Epithelial cell of proximal tubule (primary cell): ENCODE measurements around the gene SLC7A5. TPM values are rescaled to one million over a fixed set of nuclear protein-coding genes. Genes with fewer than 3 reads are reported as not detected.
"Not testable (repeated sequence)": the region's sequence is repeated elsewhere in the genome, so short reads cannot be mapped to it uniquely, and the experiment has no call there.

Source experiments
- DNase-seq: peaks from one replicate; pipeline ENCODE4 v3.0.0-alpha.2; 2011; ENCODE audit warnings: low read depth
- H3K4me3 ChIP-seq: 2 replicates; pipeline ENCODE4 v1.5.1; 2011; ENCODE audit warnings: low read depth, mild to moderate bottlenecking, low read length
- CTCF ChIP-seq: conservative IDR thresholded peaks from 2 replicates; pipeline ENCODE4 v1.5.1; 2012; ENCODE audit warnings: low read depth, mild to moderate bottlenecking, low read length
- total RNA-seq: library from RNA; depleted of rRNA; stranded (reverse); fragments of >200 nt; gene quantifications from 2 replicates; pipeline ENCODE4 v1.2.3, GENCODE V29; 2015

The SLC7A5 gene
- total RNA-seq, 1 donor from 2014 or later, result 55.1 TPM

GRCh38 chr16:87897521-87898505 lies 28.5 kb upstream of the SLC7A5 start:
- DNase-seq, result no peak
- TF ChIP-seq CTCF, result no peak
- no peak overlapping the region for H3K4me3 ChIP-seq

GRCh38 chr16:87896924-87897520 lies 27.7 kb upstream of the SLC7A5 start:
- H3K4me3 ChIP-seq, DNase-seq: not testable (repeated sequence)

- H3K4me3 ChIP-seq, DNase-seq: not testable (repeated sequence)
Observed at GRCh38 chr16:87896176-87896890, 27.0 kb upstream of the SLC7A5 start.

DNA sequence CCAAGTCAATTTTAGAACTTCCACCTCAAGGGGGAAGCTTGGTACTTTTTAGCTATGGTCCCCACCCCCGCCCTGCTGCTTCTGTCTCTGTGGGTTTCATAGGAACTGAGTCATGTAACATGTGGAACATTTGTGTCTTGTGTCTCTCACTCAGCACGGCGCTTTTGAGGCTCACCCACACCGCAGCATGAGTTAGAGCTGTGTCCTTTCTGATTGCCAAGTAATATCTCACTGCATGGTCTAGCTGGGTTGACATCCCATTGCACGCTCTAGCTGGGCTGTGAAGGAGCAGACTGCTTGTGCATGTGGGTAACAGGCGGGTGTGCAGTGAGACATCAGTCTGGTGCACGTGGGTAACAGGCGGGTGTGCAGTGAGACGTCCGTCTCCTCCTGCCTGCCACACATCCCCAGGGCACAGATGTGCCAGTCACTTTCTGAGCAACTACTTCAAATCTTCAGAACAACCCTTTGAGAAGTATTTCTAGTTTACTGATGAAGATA lies 26.4 kb upstream of the SLC7A5 start:
- no peak overlapping the region for H3K4me3 ChIP-seq
- TF ChIP-seq CTCF, result no peak
- DNase-seq, result no peak

GRCh38 chr16:87894005-87894404 lies 24.7 kb upstream of the SLC7A5 start:
- DNase-seq, H3K4me3 ChIP-seq: not testable (repeated sequence)

DNA sequence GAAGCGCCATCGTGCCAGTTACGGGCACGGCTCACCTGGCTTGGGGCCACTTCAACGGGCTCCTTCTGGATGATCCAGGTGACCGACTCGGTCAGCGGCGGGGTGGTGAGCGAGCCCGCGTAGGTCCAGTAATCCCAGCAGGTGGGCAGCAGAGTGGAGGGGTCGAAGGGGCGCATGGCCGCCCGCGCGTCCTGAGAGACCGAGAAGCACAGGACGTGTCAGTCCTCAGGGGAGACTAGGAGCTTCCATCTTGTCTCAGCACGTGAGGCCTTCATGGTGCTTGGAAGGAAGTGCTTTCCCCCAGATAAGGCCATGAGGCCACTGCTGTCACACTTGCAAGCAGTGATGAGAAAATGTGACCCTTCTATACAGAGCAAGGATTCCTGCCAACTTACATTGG lies 22.5 kb upstream of the SLC7A5 start:
- H3K4me3 ChIP-seq, result no peak overlapping the region
- no peak for TF ChIP-seq CTCF
- no peak for DNase-seq

GRCh38 chr16:87889762-87890161 lies 20.5 kb upstream of the SLC7A5 start:
- not testable (repeated sequence) for DNase-seq, H3K4me3 ChIP-seq
- peak; percentile 39 for TF ChIP-seq CTCF

GRCh38 chr16:87888346-87888745 lies 19.0 kb upstream of the SLC7A5 start:
- H3K4me3 ChIP-seq, DNase-seq: not testable (repeated sequence)

DNA sequence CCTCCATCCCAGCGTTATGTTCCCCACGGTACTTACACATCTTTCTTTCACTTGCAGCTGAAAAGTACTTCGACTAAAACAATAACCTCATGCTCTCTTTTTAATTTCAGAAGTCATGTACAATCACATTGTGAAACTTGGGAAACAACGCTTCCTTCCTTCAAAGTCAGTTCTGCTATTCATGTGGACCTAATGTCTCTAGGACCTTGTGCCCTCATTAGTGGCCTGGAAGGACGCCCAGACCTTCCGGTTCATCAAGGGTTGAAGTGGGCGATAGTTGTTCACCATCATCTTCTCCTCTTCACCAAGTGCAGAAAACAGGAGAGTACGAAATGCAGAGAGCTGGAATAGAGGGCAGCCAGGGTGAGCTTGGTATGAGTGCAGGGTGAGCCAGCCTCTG lies 18.6 kb upstream of the SLC7A5 start:
- H3K4me3 ChIP-seq, DNase-seq: not testable (repeated sequence)

GRCh38 chr16:87885371-87885967 lies 16.2 kb upstream of the SLC7A5 start:
- not testable (repeated sequence) for H3K4me3 ChIP-seq, DNase-seq
